D721Med (cell line): Measurements from ENCODE around the gene ITPRIPL2.
A peak's percentile ranks its signal among the peaks of the same experiment; 100 is the strongest.

ENCODE experiments used
- DNase-seq: peaks from one replicate; pipeline ENCODE4 v3.0.0; 2011; ENCODE audit warnings: low spot score; ENCODE audit not compliant: insufficient read length
- FAIRE-seq: peaks from 2 replicates; lab custom pipeline; 2011; peaks lifted over from hg19 to GRCh38; lab: Jason Lieb, UNC
- CTCF ChIP-seq: IDR thresholded peaks from 2 replicates; pipeline ENCODE4 v1.5.1; 2012; ENCODE audit warnings: mild to moderate bottlenecking, control low read depth; ENCODE audit not compliant: insufficient read depth; ENCODE audit errors: missing control alignments

ITPRIPL2 gene

GRCh38 chr16:19153876-19154275 is 40.1 kb downstream of the ITPRIPL2 start:
- TF ChIP-seq CTCF, result no peak
- DNase-seq (no peak), FAIRE-seq (no peak)

- TF ChIP-seq CTCF, result no peak
- FAIRE-seq (no peak), DNase-seq (no peak)
Measured at GRCh38 chr16:19162085-19162484, 48.3 kb downstream of the ITPRIPL2 start.

- no peak for FAIRE-seq
- no peak for TF ChIP-seq CTCF
- no peak for DNase-seq
Measured at GRCh38 chr16:19163215-19163614, 49.5 kb downstream of the ITPRIPL2 start.

- no peak for DNase-seq
- TF ChIP-seq CTCF, result no peak
- FAIRE-seq, result no peak
Measured at GRCh38 chr16:19164285-19164684, 50.5 kb downstream of the ITPRIPL2 start.

GRCh38 chr16:19165101-19165500 is 51.3 kb downstream of the ITPRIPL2 start:
- FAIRE-seq, result no peak
- TF ChIP-seq CTCF, result no peak
- DNase-seq, result no peak

- FAIRE-seq, result no peak
- TF ChIP-seq CTCF, result no peak
- DNase-seq, result no peak
Measured at GRCh38 chr16:19166500-19166899, 52.7 kb downstream of the ITPRIPL2 start.

GRCh38 chr16:19167710-19168370 is 54.1 kb downstream of the ITPRIPL2 start, which contains the start of gene SYT17:
SYT17 (plus strand) TSS chr16:19168240; CDS start chr16:19168647, 407 bp downstream.
- FAIRE-seq, result no peak
- DNase-seq, result peak; percentile 67
- TF ChIP-seq CTCF, result peak; percentile 66
